Right ventricle myocardium inferior (tissue), 1 donor: ENCODE measurements around the gene EEF2K. TPM values are rescaled to one million over a fixed set of nuclear protein-coding genes. Genes with fewer than 3 reads are reported as not detected.
A peak's percentile ranks its signal among the peaks of the same experiment; 100 is the strongest.

Experiments used
- ATAC-seq: fragments of 200-7000 bp; cut with Tn5 transposase; one replicate; pipeline ENCODE4 v1.9.1; 2020; ENCODE audit warnings: mild to moderate bottlenecking, moderate library complexity
- DNase-seq: peaks from one replicate; pipeline ENCODE4 v3.0.0; 2021; ENCODE audit errors: missing footprints
- intact Hi-C: fragments of 100-400 bp; cut with DNase I; formaldehyde crosslinking; loops from one replicate; pipeline ENCODE4 v1.11.0; 2022
- total RNA-seq: library from RNA; stranded (reverse); fragmentation: NEBNext Ultra II Directional; extraction: Animal tissue kit (Norgen Biotek cat#: 25700); gene quantifications from one replicate; pipeline ENCODE4 v1.2.1, GENCODE V29; 2021
- donor health status: DM: no; HTN: yes; CAD: no; lungs with severe emphysema.

Gene EEF2K
- total RNA-seq, 1 donor from 2014 or later, result 28.8 TPM

DNA sequence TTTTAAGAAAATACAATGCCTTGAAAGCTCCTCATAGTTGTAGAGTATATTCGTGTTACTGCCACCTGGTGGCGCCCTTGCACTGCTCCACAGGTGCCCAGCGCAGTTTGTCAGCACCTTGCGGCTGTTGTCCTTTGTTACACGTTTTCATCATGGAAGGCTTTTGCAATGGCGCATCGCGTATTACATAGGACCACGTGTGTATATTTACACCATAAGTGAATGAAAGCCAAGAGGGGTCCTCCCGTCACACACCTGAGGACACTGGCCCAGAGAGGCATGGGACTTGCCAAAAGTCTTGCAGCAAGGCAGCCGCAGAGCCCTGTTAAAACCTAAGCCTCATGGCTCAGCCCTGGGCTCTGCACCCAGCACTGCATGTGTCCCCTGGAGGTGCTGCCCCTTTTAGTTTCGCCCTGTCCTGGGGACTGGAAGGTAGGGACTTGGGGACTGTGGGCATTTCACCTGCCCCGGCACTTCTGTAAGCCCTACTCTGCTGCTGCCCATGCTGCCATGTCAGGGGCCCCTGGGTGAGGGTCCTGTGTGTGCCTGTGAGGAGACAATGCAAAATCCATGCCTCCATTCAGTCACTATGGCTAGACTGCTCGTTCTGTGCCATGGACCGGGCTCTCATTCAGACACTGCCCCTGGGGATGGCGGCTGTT, 115.4 kb downstream of the EEF2K start:
- DNase-seq (peak; percentile 83), ATAC-seq (peak; percentile 54)
- intact Hi-C loops, result no loop called here

DNA sequence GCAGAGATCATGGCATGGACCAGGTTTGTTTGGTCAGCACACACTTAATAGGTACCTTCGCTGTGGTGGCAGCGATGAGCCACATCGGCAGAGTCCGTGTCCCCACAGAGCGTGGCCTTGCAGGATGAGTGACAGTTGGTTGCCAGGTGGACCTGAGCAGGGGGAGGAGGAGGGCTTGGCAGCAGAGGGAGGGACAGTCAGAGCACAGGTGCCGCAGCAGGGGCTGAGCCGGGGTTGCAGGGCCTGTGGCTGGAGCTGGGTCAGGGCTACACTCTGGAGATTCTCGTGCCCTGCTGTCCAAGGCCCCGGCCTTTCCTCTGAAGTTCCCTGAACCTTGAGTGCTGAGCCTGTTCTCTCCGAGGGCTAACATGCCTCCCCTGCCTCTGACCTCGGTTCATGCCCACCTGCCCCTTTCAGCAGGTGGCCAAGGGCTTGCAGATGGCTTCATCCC, 116.0 kb downstream of the EEF2K start:
- intact Hi-C loops, result no loop called here
- ATAC-seq (no peak), DNase-seq (peak; percentile 42)

DNA sequence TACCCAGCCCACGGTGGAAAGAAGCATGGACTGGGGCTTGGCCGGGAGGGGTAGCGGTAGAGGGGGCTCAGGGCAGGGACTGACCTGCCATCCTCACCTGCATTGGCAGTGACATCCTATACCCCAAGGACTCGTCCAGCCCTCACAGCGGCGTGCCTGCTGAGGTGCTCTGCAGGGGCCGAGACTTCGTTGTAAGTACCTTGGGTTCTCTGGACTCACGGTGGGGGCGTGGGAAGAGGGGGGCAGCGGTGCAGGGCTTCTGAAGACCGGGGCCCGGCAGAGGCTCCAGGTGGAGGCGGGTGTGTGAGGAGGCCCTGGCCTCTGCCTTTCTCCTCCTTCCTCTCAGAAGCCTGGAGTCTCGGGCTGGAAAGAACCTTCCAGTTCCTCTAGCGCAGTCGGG, 116.7 kb downstream of the EEF2K start:
- ATAC-seq (no peak), DNase-seq (peak; percentile 40)
- intact Hi-C loops, result no loop called here

DNA sequence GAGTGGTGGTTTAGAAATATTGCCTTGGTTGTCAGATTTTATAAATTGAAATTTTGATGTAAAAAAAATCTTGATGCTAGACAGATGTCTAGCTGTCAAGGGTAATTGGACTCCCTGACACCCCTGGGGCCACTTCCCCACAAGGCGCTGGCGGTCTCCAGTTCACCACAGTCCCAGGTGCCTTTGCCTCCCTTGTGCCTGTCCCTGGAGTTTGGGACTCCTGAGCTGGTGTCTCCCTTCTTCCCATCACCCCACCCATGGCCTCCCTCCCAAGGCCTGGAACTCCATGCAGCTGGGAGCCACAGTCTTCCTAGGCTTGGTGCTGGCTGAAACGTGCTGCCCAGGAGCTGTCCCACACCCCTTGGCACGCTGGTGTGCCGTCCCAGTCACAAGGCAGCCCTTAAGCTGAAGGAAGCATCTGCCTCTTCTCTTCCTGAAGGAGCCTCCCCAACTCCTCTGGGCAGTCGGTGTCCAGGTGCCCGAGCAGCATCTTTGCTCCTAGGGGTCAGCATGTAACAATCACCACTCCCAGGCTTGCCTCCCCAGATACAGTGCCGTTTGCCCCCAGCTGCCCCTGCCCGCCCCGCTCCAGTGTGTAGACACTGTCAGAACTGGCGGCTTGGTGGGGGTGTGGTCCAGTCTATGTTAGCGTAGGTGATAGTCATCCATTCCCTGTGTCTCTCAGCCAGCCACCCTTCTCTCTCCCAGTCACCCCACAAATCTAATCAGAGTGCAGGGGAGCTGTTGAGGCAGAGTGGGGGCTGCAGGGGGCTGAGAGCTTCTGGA, 117.3 kb downstream of the EEF2K start:
- peak; percentile 34 for DNase-seq
- no peak for ATAC-seq
- intact Hi-C loops, result no loop called here

DNA sequence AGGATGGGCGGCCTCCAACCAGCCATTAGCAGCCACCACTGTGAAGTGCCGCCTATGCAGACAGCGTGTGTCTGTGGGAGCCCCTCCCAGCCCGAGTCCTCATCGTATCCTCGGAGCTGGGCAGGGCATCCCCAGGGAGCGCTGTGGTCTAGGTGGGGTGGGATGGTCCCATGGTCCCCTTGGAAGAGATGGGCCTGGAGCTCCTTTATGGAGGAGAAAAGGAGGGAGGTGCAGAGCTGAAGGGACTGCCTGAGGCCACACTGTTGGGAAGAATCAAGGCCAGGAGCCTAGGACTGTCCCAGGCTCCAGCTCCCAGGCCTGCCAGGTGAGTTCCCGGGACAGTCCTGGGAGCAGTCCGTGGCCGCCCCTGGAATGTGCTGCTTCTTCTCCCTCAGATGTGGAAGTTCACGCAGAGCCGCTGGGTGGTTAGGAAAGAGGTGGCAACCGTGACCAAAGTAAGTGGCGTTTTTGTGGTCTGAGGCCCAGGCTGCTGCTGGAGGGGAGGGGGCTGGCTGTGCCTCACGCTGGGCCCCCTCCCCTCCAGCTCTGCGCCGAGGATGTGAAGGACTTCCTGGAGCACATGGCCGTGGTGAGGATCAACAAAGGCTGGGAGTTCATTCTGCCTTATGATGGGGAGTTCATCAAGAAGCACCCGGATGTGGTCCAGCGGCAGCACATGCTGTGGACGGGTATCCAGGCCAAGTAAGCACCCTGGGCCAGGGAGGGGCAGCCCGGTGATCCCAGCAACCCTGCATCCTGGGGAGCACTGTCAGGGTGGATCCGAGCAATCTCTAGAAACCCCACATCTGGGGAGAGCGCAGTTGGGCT, 118.1 kb downstream of the EEF2K start:
- intact Hi-C loops, result no loop called here
- DNase-seq (peak; percentile 63), ATAC-seq (no peak)

DNA sequence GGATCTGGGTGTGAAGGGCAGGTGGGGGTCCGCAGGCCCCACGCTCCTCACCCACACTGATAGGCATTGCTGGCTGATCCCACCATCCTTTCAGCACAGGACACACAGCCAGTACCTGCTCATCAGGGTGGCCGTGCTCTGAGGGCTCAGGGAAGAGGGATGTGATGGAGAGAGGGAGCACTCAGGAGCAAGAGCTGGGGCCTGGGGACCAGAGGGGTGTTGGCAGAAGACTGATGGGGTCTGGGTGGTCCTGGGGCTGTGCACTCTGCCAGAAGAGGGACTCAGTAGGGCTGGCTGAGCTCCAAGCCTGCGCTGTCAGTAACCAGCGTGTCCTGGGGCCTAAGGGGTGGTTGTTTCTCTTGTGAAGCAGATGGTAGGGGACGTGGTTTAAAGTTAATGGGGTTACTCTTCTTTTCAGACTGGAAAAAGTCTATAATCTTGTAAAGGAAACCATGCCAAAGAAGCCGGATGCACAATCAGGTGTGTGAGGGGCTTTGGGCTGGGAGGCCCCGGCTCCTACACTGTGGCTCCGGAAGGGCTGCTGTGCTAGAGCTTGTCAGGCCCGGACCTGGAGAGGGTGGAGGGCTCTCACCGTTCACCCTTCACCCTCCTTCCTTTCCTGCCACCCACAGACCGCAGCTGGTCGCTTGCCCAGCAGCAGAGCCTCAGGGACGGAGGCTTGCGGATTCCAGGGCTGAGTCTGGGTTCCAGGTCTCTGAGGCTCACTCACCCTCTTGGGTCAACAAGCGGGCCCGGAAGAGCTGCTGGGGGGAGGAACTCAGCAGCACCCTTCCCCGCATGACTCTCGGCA, 118.9 kb downstream of the EEF2K start:
- intact Hi-C loops, result no loop called here
- DNase-seq (peak; percentile 23), ATAC-seq (no peak)

DNA sequence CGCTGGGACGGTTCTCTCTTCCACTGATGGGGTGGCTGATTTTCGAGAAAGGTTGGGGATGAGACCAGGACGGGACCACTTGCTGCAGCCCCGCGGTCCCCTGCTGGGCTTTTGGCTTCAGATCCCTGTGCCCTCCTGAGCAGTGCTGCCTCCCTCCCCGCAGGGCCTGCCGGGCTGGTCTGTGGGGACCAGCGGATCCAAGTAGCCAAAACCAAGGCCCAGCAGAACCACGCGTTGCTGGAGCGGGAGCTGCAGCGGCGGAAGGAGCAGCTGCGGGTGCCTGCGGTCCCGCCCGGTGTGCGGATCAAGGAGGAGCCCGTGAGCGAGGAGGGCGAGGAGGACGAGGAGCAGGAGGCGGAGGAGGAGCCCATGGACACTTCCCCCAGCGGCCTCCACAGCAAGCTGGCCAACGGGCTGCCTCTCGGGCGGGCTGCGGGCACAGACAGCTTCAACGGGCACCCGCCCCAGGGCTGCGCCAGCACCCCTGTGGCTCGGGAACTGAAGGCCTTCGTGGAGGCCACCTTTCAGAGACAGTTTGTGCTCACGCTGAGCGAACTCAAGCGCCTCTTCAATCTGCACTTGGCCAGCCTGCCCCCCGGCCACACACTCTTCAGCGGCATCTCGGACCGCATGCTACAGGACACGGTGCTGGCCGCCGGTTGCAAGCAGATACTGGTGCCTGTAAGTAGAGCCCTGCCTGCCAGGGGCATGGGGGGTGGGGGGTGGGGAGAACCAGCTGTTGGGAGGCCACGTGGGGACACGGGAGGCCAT, 119.7 kb downstream of the EEF2K start:
- intact Hi-C loops, result no loop called here
- DNase-seq, result peak; percentile 54
- no peak for ATAC-seq

DNA sequence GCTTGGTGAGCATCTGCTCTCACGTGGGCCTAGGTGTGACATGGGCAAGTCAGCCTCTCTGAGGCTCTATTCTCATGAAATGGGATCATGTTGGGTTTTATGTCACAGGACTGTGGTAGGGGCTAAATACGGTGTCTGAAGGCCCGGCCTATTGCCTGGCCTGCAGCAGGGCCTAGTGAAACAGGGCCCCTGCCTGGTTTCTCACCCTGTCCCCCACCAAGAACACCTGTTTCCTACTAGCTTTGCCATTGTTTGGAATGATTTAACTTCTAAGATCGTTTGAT, 120.2 kb downstream of the EEF2K start:
- ATAC-seq (no peak), DNase-seq (peak; percentile 25)
- intact Hi-C loops, result no loop called here

DNA sequence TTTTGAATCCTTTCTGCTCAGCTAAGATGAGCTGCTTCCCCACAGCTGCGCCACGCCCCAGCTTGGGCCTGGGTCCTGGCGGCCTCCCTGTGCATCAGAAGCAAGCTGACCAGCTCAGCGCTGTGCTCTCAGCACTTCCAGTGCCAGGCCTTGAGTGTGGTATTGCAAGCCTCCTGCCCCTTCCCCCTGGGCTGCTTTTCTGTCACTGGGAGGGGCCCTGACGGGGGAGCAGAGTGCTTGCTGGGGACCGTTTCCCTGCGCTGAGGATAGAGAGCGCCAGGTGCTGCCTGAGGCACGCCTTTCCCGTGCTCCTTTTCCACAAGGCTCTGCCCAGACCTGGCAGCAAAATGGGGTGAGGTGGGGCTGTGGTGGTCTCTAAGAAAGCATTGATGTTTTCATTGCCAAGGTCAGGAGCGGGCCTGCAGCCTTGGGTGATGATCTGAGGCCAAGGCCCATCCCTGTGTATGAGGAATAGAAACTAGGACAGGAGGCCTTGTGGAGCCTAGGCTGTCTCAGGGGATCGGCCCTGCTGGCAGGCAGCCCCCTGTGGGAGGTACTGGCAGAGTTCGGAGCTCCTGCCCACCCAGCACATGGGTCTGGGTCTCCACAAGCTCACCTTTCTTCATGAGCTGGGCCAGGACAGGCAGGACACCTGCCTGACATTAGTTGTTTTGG, 120.8 kb downstream of the EEF2K start:
- intact Hi-C loops, result no loop called here
- peak; percentile 37 for DNase-seq
- no peak for ATAC-seq

DNA sequence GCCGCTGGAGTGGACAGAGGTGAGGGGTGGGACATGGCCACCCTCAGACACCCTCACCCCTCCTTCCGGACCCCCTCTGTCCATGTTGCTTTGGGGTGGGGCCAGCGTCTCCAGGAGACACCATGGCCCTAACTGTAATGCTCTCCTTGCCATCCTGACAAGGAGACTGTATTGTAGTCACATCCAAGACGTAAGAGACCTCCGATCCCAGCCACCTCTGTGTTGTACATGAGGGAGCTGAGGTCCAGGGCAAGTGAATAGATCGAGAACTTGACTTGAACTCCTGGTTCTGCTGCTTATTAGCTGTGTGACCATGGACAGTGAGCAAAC, 121.3 kb downstream of the EEF2K start:
- peak; percentile 14 for DNase-seq
- intact Hi-C loops, result no loop called here
- no peak for ATAC-seq

DNA sequence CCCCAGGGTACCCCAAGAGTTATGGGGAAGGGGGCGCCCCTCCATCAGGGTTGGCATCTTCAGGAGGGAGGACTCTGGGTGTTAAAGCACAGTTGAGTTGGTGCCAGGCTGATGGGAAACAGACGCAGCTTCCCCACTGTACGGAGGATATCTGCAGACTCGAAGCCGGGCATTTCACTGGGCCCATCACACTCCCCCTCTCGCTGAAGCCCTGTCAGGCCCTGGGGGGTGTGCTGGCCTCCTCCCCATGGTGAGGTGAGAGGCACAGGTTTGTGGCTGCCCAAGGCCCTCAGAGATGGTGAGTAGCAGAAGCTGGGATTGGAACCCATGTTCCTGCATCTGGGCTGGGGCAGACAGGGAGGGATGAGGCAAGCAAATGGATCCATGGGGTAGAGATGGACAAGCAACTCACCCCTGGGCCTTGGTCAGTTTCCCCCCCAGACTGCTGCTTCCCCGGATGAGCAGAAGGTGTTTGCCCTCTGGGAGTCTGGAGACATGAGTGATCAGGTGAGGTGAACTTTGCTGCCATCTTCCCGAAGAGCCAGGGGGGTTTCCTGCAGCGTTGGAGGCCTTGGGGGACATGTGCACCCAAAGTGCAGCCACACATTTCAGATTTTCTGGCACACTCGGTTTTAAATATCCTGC, 122.1 kb downstream of the EEF2K start:
- ATAC-seq, result no peak
- peak; percentile 50 for DNase-seq
- intact Hi-C loops, result no loop called here

DNA sequence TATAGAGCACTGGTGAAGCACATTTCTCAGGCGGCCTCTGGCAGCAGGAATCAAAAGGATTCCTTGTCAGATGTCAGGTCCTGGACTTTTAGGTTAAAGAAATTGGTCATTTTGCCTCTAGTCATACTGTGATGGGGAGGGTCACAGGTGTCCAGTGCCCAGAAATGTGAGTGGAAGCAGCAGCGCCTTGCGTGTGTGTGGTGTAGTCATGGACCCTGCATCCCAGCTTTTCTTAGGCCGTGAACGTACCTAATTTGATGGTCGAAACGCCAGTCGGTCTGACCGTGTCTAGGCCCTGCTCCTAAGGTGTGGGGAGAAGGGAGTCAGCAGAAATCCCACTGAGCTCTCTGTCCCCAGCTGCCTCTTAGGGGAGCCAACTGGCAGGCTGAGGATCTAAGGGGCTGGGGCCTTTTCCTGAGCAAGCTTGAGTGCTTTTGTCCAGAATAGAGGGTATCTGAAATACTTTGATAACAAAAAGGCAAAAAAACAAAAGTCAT, 123.2 kb downstream of the EEF2K start:
- ATAC-seq, result no peak
- no peak for DNase-seq
- intact Hi-C loops, result no loop called here

DNA sequence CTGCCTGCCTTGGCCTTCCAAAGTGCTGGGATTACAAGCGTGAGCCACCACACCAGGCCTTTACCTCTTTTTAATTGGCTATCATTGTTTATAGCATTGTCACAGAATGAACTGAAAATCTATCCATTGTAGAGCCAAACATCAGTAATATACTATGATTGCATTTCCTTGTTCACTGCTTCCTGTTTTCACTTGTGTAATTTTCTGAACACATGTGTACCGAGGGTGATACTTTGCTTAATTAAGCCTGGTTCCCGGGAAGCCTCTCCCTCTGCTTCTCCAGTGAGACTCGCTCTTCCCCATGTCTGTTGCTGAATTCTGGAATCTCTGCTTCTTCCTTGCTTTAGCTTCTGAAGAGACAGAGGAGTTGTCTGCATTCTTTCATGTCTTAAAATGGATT, 124.2 kb downstream of the EEF2K start:
- intact Hi-C loops, result no loop called here
- ATAC-seq (no peak), DNase-seq (no peak)

DNA sequence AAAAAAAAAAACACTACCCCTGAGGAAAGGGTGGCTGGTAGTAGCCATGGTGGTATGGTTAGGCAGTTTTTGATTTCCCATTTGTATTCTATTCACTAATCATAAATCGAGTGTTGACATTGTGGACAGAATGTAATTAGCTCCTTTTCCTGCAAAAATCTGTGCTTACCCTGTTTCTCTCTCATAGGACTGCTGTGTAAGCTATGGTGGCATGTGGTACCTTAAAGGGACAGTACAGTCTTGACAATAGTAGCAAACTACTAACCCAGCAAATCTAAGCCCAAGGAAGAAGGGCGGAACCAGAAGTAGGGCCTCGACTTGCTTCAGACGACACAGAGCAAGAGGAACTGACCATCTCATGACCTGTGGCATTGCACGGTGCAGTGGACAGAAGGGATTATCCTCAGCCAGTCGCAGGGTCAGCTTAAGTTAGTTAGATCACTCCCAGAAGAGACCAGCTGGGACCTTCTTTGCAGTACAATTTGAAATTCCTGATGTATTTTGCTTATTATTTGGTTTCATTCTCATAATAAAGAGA, 127.4 kb downstream of the EEF2K start:
- DNase-seq (no peak), ATAC-seq (peak; percentile 54)
- intact Hi-C loops, result no loop called here

DNA sequence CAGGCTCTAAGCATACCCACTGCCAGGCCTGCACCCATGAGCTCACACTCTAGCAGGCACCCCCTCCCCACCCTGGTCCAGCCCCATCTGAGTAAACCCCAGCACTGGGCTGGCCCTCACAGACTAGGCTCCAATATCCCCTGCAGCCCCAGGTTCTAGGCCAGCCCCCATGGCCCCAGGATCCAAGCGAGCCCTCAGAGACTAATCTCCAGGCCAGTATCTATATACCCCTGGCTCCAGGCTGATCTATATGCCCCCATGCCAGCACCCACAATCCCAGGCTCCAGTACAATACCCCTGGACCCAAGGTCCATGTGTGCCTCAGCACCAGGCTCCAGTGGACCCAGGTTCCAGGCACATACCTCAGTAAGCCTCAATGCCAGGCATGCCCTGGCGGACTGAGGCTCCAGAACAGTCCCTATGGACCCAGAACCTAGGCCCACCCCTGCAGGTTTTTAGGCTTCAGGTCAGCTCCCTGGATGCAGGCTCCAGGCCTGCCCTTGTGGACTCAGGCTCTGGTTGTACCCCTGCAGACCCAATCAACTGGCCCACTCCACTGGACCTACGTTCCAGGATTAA, 129.7 kb downstream of the EEF2K start:
- intact Hi-C loops, result no loop called here
- peak; percentile 37 for ATAC-seq
- no peak for DNase-seq

DNA sequence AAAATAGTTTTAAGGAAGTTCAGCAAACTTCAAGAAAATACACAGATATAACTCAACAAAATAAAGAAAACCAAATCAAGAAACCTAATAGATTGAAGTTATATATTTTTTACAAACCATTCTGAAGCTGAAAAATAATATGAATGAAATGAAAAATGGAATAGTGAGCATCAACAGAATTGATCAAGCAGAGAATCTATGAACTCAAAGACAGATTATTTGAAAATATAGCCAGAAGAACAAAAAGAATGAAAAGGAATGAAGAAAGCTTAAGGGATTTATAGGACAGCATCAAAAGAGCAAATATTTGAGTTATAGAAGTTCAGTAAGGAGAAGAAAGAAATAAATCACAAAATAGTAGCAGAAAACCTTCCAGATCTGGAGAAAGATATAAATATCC, 130.5 kb downstream of the EEF2K start:
- ATAC-seq, result no peak
- no peak for DNase-seq
- intact Hi-C loops, result no loop called here

DNA sequence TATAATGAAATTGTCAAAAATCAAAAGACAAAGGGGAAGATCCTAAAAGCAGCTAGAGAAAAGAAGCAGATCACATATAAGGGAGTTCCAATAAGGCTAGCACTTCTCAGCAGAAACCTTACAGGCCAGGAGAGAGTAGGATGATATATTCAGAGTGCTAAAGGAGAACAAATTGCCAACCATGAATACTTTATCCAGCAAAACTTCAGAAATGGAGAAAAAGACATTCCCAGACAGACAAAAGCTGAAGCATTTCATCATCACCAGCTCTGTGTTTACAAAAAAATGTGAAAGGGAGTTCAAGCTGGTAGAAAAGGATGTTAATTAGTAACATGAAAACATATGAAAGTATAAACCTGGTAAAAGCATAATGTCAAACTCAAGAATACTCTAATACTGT, 131.0 kb downstream of the EEF2K start:
- intact Hi-C loops, result no loop called here
- ATAC-seq, result no peak
- no peak for DNase-seq
